ENCODE measurements around the gene ADRA1B. TPM values are rescaled to one million over a fixed set of nuclear protein-coding genes. Genes with fewer than 3 reads are reported as not detected.

The ADRA1B gene
- total RNA-seq, 1 donor from 2014 or later: 7.1 TPM

- peak; percentile 74 for ATAC-seq
- no peak overlapping the region for H3K27ac ChIP-seq
These were observed 55.7 kb downstream of the ADRA1B start for GRCh38 chr5:159971931-159972461.

GRCh38 chr5:159972538-159973362 is 56.5 kb downstream of the ADRA1B start:
- Histone ChIP-seq H3K27me3 (peaks cover 35% of the 10 kb centered on the region), H3K27ac (no peak overlapping the region), H3K36me3 (no peaks in the 10 kb centered on the region), H3K9me3 (no peaks in the 10 kb centered on the region), H3K4me1 (peaks cover 6% of the 10 kb centered on the region), H3K4me3 (no peak overlapping the region)
- DNase-seq (no peak), ATAC-seq (no peak)
- TF ChIP-seq CTCF (IDR thresholded peaks at IDR 0.05): no peak
- intact Hi-C loops (cut with DNase I): no loop called here

More at GRCh38 chr5:159971931-159972461, 55.7 kb downstream of the ADRA1B start:
- peak; percentile 71 for DNase-seq
- H3K9me3 ChIP-seq: no peaks in the 10 kb centered on the region
- no peak for TF ChIP-seq CTCF (IDR thresholded peaks at IDR 0.05)
- no peaks in the 10 kb centered on the region for H3K36me3 ChIP-seq
- H3K4me3 ChIP-seq: peak overlapping the region; percentile 21
- intact Hi-C loops (cut with DNase I): no loop called here
- peaks cover 37% of the 10 kb centered on the region for H3K27me3 ChIP-seq
- H3K4me1 ChIP-seq: peaks cover 6% of the 10 kb centered on the region

- Histone ChIP-seq H3K4me1 (peaks cover 6% of the 10 kb centered on the region), H3K4me3 (no peak overlapping the region), H3K27me3 (peaks cover 25% of the 10 kb centered on the region), H3K9me3 (no peaks in the 10 kb centered on the region), H3K27ac (no peak overlapping the region), H3K36me3 (no peaks in the 10 kb centered on the region)
- intact Hi-C loops (cut with DNase I): no loop called here
- DNase-seq (no peak), ATAC-seq (peak; percentile 24)
- TF ChIP-seq CTCF (IDR thresholded peaks at IDR 0.05): no peak
These were observed 59.3 kb downstream of the ADRA1B start for GRCh38 chr5:159975462-159976019.

GRCh38 chr5:159976921-159977320 is 60.6 kb downstream of the ADRA1B start:
- Histone ChIP-seq H3K27me3 (peaks cover 14% of the 10 kb centered on the region), H3K36me3 (no peaks in the 10 kb centered on the region), H3K4me1 (peaks cover 6% of the 10 kb centered on the region), H3K4me3 (no peak overlapping the region), H3K9me3 (no peaks in the 10 kb centered on the region), H3K27ac (no peak overlapping the region)
- DNase-seq (no peak), ATAC-seq (no peak)
- no peak for TF ChIP-seq CTCF (IDR thresholded peaks at IDR 0.05)
- intact Hi-C loops (cut with DNase I): no loop called here

- Histone ChIP-seq H3K27ac (no peak overlapping the region), H3K4me1 (no peaks in the 10 kb centered on the region), H3K9me3 (no peaks in the 10 kb centered on the region), H3K27me3 (peaks cover under 1% of the 10 kb centered on the region), H3K4me3 (no peak overlapping the region), H3K36me3 (no peaks in the 10 kb centered on the region)
- intact Hi-C loops (cut with DNase I): no loop called here
- DNase-seq: no peak
- no peak for ATAC-seq
- TF ChIP-seq CTCF (IDR thresholded peaks at IDR 0.05): no peak
These were observed 62.1 kb downstream of the ADRA1B start for GRCh38 chr5:159978358-159978757.

All from upper lobe of right lung (tissue), 1 donor.